Liver (tissue), 9 donors: ENCODE results near the gene THUMPD2. TPM values are rescaled to one million over a fixed set of nuclear protein-coding genes. Genes with fewer than 3 reads are reported as not detected.

Source experiments
- DNase-seq: peaks from one replicate; pipeline ENCODE4 v3.0.0-alpha.2; 2017; ENCODE audit warnings: low spot score
- H3K27ac ChIP-seq, 2 donors: one replicate each; pipeline ENCODE4 v1.7.0; 2013; ENCODE audit warnings: inconsistent platforms in 2 of 2, low read length in 2 of 2, control low read depth in 1 of 2, low read depth in 1 of 2, mild to moderate bottlenecking in 1 of 2
- H3K27me3 ChIP-seq, 4 donors: one replicate each; pipeline versions ENCODE4 v1.6.1 to v1.7.0; 2013; ENCODE audit warnings: low read length in 3 of 4, inconsistent platforms in 1 of 4, mild to moderate bottlenecking in 1 of 4, moderate library complexity in 1 of 4; ENCODE audit not compliant: control insufficient read depth in 4 of 4, insufficient read depth in 4 of 4
- H3K36me3 ChIP-seq, 4 donors: one replicate each; pipeline versions ENCODE4 v1.6.1 to v1.7.0; 2013; ENCODE audit warnings: low read length in 3 of 4, mild to moderate bottlenecking in 3 of 4, low read depth in 1 of 4, moderate library complexity in 1 of 4; ENCODE audit not compliant: control insufficient read depth in 4 of 4, insufficient read depth in 3 of 4
- H3K4me1 ChIP-seq, 4 donors: one replicate each; pipeline versions ENCODE4 v1.6.1 to v1.7.0; 2013; ENCODE audit warnings: low read length in 3 of 4, mild to moderate bottlenecking in 3 of 4, moderate library complexity in 1 of 4; ENCODE audit not compliant: control insufficient read depth in 4 of 4, insufficient read depth in 4 of 4
- H3K4me3 ChIP-seq, 3 donors: one replicate each; pipeline versions ENCODE4 v1.6.1 to v1.7.0; 2013; ENCODE audit warnings: low read length in 3 of 3, control low read depth in 1 of 3, low read depth in 1 of 3, mild to moderate bottlenecking in 1 of 3
- H3K9ac ChIP-seq, 2 donors: one replicate each; pipeline ENCODE4 v1.7.0; 2013; ENCODE audit warnings: low read length in 2 of 2, mild to moderate bottlenecking in 2 of 2, moderate library complexity in 2 of 2, control low read depth in 1 of 2, low read depth in 1 of 2
- H3K9me3 ChIP-seq, 4 donors: one replicate each; pipeline versions ENCODE4 v1.6.1 to v1.7.0; 2013; ENCODE audit warnings: low read length in 3 of 4; ENCODE audit not compliant: control insufficient read depth in 4 of 4
- ATF3 ChIP-seq: IDR thresholded peaks from 2 replicates; pipeline ENCODE4 v1.6.1; 2016; ENCODE audit warnings: antibody characterized with exemption
- EGR1 ChIP-seq, 2 donors: IDR thresholded peaks; 2 replicates each; pipeline ENCODE4 v1.6.1; 2016 to 2018; ENCODE audit warnings: antibody characterized with exemption in 2 of 2, low read depth in 2 of 2
- FOXA1 ChIP-seq: IDR thresholded peaks from 2 replicates; pipeline ENCODE4 v1.6.1; 2016; ENCODE audit warnings: antibody characterized with exemption
- FOXA2 ChIP-seq: IDR thresholded peaks from 2 replicates; pipeline ENCODE4 v1.6.1; 2016; ENCODE audit warnings: antibody characterized with exemption
- GABPA ChIP-seq, 2 donors: IDR thresholded peaks in 1 of 2; conservative IDR thresholded peaks in 1 of 2; 2 replicates each; pipeline ENCODE4 v1.6.1; 2016; ENCODE audit warnings: antibody characterized with exemption in 2 of 2, mild to moderate bottlenecking in 1 of 2, moderate library complexity in 1 of 2
- HNF4A ChIP-seq, 2 donors: conservative IDR thresholded peaks; 2 replicates each; pipeline ENCODE4 v1.6.1; 2016; ENCODE audit warnings: antibody characterized with exemption in 2 of 2, mild to moderate bottlenecking in 2 of 2
- HNF4G ChIP-seq: IDR thresholded peaks from 2 replicates; pipeline ENCODE4 v1.6.1; 2016; ENCODE audit warnings: antibody characterized with exemption
- JUND ChIP-seq, 2 donors: IDR thresholded peaks; 2 replicates each; pipeline ENCODE4 v1.6.1; 2016; ENCODE audit warnings: antibody characterized with exemption in 2 of 2
- MAX ChIP-seq: IDR thresholded peaks from 2 replicates; pipeline ENCODE4 v1.6.1; 2016; ENCODE audit warnings: antibody characterized with exemption
- NR2F2 ChIP-seq: IDR thresholded peaks from 2 replicates; pipeline ENCODE4 v1.6.1; 2016; ENCODE audit warnings: antibody characterized with exemption
- RAD21 ChIP-seq, 2 donors: IDR thresholded peaks; 2 replicates each; pipeline ENCODE4 v1.6.1; 2016; ENCODE audit warnings: antibody characterized with exemption in 2 of 2, mild to moderate bottlenecking in 2 of 2
- REST ChIP-seq: IDR thresholded peaks from 2 replicates; pipeline ENCODE4 v1.6.1; 2016; ENCODE audit warnings: antibody characterized with exemption, mild to moderate bottlenecking
- RXRA ChIP-seq, 2 donors: IDR thresholded peaks; 2 replicates each; pipeline ENCODE4 v1.6.1; 2017 to 2018; ENCODE audit warnings: antibody characterized with exemption in 2 of 2, mild to moderate bottlenecking in 1 of 2
- SP1 ChIP-seq: IDR thresholded peaks from 2 replicates; pipeline ENCODE4 v1.6.1; 2018; ENCODE audit warnings: antibody characterized with exemption, mild to moderate bottlenecking
- TAF1 ChIP-seq: conservative IDR thresholded peaks from 2 replicates; pipeline ENCODE4 v1.6.1; 2016; ENCODE audit warnings: antibody characterized with exemption, mild to moderate bottlenecking
- YY1 ChIP-seq: IDR thresholded peaks from 2 replicates; pipeline ENCODE4 v1.6.1; 2016; ENCODE audit warnings: antibody characterized with exemption, mild to moderate bottlenecking
- ZBTB33 ChIP-seq: IDR thresholded peaks from 2 replicates; pipeline ENCODE4 v1.6.1; 2016; ENCODE audit warnings: antibody characterized with exemption
- WGBS: extraction: QIAGEN DNeasy Blood & Tissue Kit; methylation state at CpG from one replicate; pipeline ENCODE4 v1.1.7; 2013; 5-methylcytosine and 5-hydroxymethylcytosine counted together
- polyA plus RNA-seq, 2 donors: library from polyadenylated mRNA; stranded (reverse) in 1 of 2; unstranded in 1 of 2; fragments of 200-250 nt in 1 of 2; fragments of >200 nt in 1 of 2; fragmentation: Nextera tagmentation in 1 of 2; extraction: Ambion mirVana in 1 of 2; gene quantifications; one replicate each; pipeline versions ENCODE4 v1.2.1 to v1.2.3, GENCODE V29; 2013 to 2015
- total RNA-seq, 2 donors: library from RNA; depleted of rRNA; stranded (reverse); fragments of >200 nt; gene quantifications; one replicate each; pipeline ENCODE4 v1.2.3, GENCODE V29; 2014
- TF ChIP-seq, protein P1 (sequence below): fragments of 150-350 bp; IDR thresholded peaks from 2 replicates; pipeline ENCODE4 v1.5.1; 2017; ENCODE audit warnings: improper control_type of control experiment, low read depth, low read length; ENCODE audit not compliant: missing input control
- donor health status: healthy.
- donor health status: healthy.
- donor health status: healthy.
- donor health status: healthy.
- donor health status: healthy.

THUMPD2 gene
- total and polyA plus RNA-seq, 4 donors: 2.2 to 5.9 (median 5.0) TPM

DNA sequence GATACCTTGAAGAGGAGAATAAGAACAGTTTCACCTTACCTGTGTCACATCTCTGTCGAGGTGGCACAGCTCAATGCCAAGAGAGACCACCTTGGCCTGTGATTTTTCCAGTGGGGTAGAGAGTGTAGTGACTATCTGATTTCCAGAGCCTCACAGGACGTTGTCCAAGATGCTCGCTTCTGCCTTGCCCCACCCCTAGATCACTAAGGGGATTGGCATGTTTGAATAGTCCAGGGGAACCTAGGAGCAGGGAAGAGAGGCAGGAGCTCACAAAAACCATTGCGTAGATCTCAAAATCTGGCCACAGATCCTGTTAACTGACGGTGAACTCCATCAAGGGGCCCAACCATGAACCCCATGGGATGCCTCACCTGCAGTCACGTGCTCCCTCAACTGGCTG, 89.2 kb downstream of the THUMPD2 start:
- Histone ChIP-seq H3K36me3 (no peaks in the 10 kb centered on the region), H3K4me1 (no peaks in the 10 kb centered on the region), H3K4me3 (no peak overlapping the region), H3K27me3 (no peaks in the 10 kb centered on the region), H3K9ac (no peak overlapping the region), H3K9me3 (peaks cover 0 to 3% (median 2%) of the 10 kb centered on the region in 4 donors), H3K27ac (no peak overlapping the region)
- DNase-seq: no peak
- TF ChIP-seq TAF1: no peak
- no peak for TF ChIP-seq EGR1 (IDR thresholded peaks at IDR 0.05; ENCODE audit: low read depth in 2 of 2)
- TF ChIP-seq NR2F2: no peak
- no peak for TF ChIP-seq JUND (IDR thresholded peaks at IDR 0.05)
- no peak for TF ChIP-seq ATF3
- TF ChIP-seq RAD21 (IDR thresholded peaks at IDR 0.05): no peak
- no peak for TF ChIP-seq FOXA2
- TF ChIP-seq GABPA (IDR thresholded peaks at IDR 0.05 in 1 of 2, conservative IDR thresholded peaks at IDR 0.05 in 1 of 2): no peak
- TF ChIP-seq MAX: no peak
- TF ChIP-seq YY1: no peak
- TF ChIP-seq HNF4G: no peak
- TF ChIP-seq SP1: no peak
- no peak for TF ChIP-seq FOXA1
- TF ChIP-seq ZBTB33: no peak
- no peak for TF ChIP-seq HNF4A (conservative IDR thresholded peaks at IDR 0.05)
- TF ChIP-seq, protein P1, sequence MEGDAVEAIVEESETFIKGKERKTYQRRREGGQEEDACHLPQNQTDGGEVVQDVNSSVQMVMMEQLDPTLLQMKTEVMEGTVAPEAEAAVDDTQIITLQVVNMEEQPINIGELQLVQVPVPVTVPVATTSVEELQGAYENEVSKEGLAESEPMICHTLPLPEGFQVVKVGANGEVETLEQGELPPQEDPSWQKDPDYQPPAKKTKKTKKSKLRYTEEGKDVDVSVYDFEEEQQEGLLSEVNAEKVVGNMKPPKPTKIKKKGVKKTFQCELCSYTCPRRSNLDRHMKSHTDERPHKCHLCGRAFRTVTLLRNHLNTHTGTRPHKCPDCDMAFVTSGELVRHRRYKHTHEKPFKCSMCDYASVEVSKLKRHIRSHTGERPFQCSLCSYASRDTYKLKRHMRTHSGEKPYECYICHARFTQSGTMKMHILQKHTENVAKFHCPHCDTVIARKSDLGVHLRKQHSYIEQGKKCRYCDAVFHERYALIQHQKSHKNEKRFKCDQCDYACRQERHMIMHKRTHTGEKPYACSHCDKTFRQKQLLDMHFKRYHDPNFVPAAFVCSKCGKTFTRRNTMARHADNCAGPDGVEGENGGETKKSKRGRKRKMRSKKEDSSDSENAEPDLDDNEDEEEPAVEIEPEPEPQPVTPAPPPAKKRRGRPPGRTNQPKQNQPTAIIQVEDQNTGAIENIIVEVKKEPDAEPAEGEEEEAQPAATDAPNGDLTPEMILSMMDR: no peak
- TF ChIP-seq RXRA (IDR thresholded peaks at IDR 0.05): no peak
- no peak for TF ChIP-seq REST
- WGBS: 88% methylated on average over 6 of the region's 6 CpGs
